ENCODE data around the gene CRYL1.

DNA sequence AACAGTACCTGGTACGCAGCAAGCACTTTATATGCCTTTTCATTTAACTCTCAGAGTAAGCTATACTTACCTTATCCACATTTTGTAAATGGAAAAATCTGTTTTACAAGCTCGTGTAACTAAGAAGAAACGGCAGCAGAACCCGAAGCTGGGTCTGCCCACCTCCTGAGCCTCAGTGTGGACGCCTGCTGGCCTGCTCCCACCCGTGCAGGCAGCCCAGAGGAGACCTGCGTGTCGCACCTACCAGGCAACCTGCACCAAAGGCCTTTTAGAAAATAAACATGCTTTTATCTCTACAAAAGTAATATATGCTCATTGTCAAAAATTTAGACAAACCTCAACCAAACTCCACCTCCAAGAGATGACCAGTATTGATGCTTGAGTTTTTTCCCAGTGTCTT, 62.7 kb downstream of the CRYL1 start:
- no peak for TF ChIP-seq TCF7L2 (IDR thresholded peaks at IDR 0.05; ENCODE audit: low read depth, low read length)
- TF ChIP-seq, protein P1, sequence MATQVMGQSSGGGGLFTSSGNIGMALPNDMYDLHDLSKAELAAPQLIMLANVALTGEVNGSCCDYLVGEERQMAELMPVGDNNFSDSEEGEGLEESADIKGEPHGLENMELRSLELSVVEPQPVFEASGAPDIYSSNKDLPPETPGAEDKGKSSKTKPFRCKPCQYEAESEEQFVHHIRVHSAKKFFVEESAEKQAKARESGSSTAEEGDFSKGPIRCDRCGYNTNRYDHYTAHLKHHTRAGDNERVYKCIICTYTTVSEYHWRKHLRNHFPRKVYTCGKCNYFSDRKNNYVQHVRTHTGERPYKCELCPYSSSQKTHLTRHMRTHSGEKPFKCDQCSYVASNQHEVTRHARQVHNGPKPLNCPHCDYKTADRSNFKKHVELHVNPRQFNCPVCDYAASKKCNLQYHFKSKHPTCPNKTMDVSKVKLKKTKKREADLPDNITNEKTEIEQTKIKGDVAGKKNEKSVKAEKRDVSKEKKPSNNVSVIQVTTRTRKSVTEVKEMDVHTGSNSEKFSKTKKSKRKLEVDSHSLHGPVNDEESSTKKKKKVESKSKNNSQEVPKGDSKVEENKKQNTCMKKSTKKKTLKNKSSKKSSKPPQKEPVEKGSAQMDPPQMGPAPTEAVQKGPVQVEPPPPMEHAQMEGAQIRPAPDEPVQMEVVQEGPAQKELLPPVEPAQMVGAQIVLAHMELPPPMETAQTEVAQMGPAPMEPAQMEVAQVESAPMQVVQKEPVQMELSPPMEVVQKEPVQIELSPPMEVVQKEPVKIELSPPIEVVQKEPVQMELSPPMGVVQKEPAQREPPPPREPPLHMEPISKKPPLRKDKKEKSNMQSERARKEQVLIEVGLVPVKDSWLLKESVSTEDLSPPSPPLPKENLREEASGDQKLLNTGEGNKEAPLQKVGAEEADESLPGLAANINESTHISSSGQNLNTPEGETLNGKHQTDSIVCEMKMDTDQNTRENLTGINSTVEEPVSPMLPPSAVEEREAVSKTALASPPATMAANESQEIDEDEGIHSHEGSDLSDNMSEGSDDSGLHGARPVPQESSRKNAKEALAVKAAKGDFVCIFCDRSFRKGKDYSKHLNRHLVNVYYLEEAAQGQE (IDR thresholded peaks at IDR 0.05; ENCODE audit: insufficient read depth in 1 of 2, low read depth in 2 of 2, low read length in 1 of 2): no peak

All from Panc1 (cell line).